NCI-H2107 treated with DMSO at 0.1 percent for 48 hours (cell line): ENCODE measurements around the gene FOXD3.
A peak's percentile ranks its signal among the peaks of the same experiment; 100 is the strongest.
"Not testable (repeated sequence)": the region's sequence is repeated elsewhere in the genome, so short reads cannot be mapped to it uniquely, and the experiment has no call there.

Experiments used
- DNase-seq: peaks from one replicate; lab custom pipeline; 2025; ENCODE audit not compliant: unreplicated experiment; lab: John Stamatoyannopoulos, UW

The FOXD3 gene

GRCh38 chr1:63356234-63356633 lies 33.9 kb downstream of the FOXD3 start:
- not testable (repeated sequence) for DNase-seq

DNA sequence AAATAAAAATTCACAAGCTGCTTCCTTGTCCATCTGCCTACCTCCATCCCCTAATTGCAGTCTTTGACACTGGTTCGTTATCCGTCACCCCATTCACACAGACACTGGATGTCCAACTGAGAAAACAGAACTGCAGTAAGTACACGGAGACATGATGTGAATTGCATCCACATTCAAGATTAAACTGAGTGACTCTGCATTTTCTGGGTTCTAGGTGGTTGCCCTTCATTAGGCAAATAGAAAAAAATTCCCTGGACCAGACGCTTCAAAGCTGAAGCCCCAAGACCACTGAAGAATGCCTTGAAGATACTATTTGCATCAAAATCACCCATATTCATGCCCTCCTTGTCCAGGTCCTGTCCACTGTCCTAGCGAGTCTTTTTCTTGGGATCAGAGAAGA lies 37.2 kb downstream of the FOXD3 start:
- DNase-seq, result no peak

GRCh38 chr1:63362073-63362472 lies 39.7 kb downstream of the FOXD3 start:
- DNase-seq, result no peak

DNA sequence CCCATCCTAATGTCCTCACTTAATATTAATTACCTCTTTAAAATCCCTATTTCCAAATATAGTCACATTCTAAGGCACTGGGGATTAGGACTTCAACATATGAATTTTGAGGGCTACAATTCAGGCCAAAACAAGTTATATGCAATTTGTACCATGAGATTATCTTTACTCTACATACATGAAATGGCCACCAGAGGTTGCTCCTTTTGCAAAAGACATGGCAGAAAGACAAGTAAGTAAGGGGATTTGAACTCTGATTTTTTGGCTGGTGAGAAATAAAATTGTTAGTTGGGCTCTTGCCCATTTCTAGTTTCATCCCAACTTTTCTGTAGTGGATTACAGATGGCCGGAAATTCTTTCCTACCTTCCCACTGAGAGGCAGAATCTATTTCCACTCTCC lies 40.2 kb downstream of the FOXD3 start:
- DNase-seq, result no peak

DNA sequence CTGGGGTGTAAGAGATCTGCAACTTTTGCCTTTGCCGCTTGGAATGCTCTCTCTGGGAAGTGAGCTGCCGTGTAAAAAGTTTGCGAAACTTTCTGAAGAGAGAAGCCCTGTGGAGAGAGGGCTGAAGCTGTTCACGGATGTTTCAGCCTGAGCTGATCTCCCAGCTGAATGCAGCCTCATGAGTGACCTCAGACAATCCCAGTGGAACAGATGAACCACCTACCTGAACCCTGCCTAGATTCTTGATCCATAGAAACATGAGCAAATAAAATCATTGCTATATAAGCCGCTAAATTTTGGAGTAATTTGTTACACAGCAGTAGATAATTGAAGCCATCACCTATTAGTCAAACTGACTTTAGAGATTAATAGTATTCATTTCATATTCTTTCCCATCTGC lies 40.6 kb downstream of the FOXD3 start:
- DNase-seq, result no peak

DNA sequence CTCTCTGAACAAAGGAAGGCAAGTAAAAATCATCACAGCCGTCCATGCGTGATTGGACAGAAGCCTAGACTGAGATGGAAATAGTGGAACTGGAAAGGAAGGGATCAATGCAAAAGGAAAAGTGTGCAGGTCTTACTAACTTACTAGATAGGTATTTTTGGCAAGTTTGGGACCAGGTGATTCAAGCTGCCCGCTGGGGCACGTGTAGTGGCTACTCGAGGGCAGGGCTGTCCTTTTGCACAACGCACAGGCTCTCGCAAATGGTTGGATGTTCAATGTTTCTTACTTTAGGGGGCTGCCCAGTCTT lies 44.5 kb downstream of the FOXD3 start:
- no peak for DNase-seq

DNA sequence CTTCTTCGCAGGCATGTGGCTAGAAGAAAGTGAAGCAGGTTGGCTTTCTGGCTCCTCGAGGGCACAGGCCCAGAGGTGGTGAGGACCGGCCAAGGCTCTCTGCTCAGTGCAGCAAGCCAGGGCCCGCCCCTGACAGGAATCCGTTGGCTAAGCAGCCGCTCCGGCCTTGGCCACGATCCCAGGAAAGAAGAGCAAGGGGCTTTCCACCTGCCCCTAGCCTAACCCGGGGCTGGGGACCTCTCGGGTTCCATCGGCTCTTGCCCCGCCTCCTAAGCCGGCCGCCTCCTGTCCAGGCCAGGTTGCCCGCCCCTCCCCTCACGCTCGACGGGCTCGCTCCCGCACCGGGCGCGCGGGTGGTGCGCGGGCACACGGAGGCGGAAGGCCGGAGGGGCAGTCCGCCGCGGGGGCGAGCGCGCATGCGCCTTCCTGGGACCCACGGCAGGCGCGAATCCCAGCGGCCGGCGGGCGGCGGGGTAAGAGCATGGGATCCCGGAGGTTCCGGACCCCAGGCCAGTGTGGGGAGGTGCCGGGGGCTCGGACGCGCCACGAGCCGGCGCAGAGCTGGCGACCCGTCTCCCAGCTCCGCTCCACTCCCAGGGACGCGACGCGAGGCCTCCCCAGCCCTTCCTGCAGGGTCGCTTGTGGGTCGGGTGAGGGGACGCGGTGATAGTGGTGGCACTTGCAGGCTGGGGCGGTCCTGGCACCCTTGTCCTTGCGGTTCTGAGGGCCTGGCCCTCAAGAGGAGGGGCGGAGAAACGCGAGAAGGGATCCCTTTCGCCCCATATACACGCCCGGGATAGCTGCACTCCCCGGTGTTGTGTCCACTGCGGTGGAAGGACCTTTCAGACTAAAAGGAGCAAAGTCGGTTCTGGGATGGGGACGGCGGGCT lies 45.1 kb downstream of the FOXD3 start, which contains the start of gene ALG6:
Gene ALG6, plus strand, starts transcription at position 413 of the 889 bp plus-strand sequence. CDS start 3,351 bp downstream, outside the sequence.
- peak; percentile 89 for DNase-seq

GRCh38 chr1:63368131-63368530 lies 45.8 kb downstream of the FOXD3 start:
- no peak for DNase-seq
